ENCODE data around the gene CFB. TPM values are rescaled to one million over a fixed set of nuclear protein-coding genes. Genes with fewer than 3 reads are reported as not detected.
"Not testable (repeated sequence)": the region's sequence is repeated elsewhere in the genome, so short reads cannot be mapped to it uniquely, and the experiment has no call there.

CFB gene
- total and polyA plus RNA-seq, 2 donors (not counting 3 experiments of a cell fraction or from before 2014, with no cell fraction given), result 0.87 to 1.5 TPM

GRCh38 chr6:31906122-31906521, 39.8 kb upstream of the CFB start:
- Histone ChIP-seq H3K36me3 (ENCODE audit: control insufficient read depth in 2 of 2, extremely low read depth in 1 of 2, insufficient read depth in 2 of 2, low read length in 2 of 2) (no peaks in the 10 kb centered on the region), H3K9ac (replicated peaks; ENCODE audit: extremely low read depth, insufficient read depth, low read length) (no peak overlapping the region), H3K4me2 (ENCODE audit: insufficient read depth, low read length) (no peak overlapping the region), H3K4me1 (ENCODE audit: control insufficient read depth, extremely low read depth, insufficient read depth, low read length) (peaks cover under 1% of the 10 kb centered on the region), H3K9me3 (replicated peaks; ENCODE audit: control insufficient read depth, insufficient read depth, low read length) (no peaks in the 10 kb centered on the region), H3K79me2 (ENCODE audit: control insufficient read depth, insufficient read depth, low read length) (no peaks in the 10 kb centered on the region), H2AFZ (ENCODE audit: low read depth, low read length) (no peak overlapping the region), H3K9me1 (replicated peaks; ENCODE audit: control insufficient read depth, extremely low read depth, insufficient read depth, low read length) (no peaks in the 10 kb centered on the region), H3K27me3 (ENCODE audit: control insufficient read depth in 2 of 2, insufficient read depth in 2 of 2, low read length in 2 of 2) (peaks cover 5 to 12% of the 10 kb centered on the region in 2 experiments), H3K27ac (ENCODE audit: insufficient read depth, low read depth, low read length) (no peak overlapping the region), H3K4me3 (replicated peaks in 1 of 3; ENCODE audit: insufficient read depth in 1 of 3, low read depth in 1 of 3, low read length in 3 of 3) (no peak overlapping the region), H4K20me1 (replicated peaks; ENCODE audit: control insufficient read depth, extremely low read depth, insufficient read depth, low read length) (no peaks in the 10 kb centered on the region)
- no peak for FAIRE-seq
- DNase-seq (ENCODE audit: low read depth, low spot score), result no peak
- dilution Hi-C loops (cut with MboI; ENCODE audit: extremely low pct_ligation_motif_present, low sequenced_read_pairs) (no loop called here), intact Hi-C loops (cut with micrococcal nuclease) (no loop called here)
- POLR2A ChIA-PET, result no interaction called here
- BruUV-seq (replicated peaks), result no TSS peak
- no peak for TF ChIP-seq EZH2 (IDR thresholded peaks at IDR 0.05; ENCODE audit: borderline replicate concordance, low read depth, low read length, severe bottlenecking)
- no peak for TF ChIP-seq MYC (IDR thresholded peaks at IDR 0.05; ENCODE audit: low read depth, low read length)
- no peak for TF ChIP-seq POLR2A (IDR thresholded peaks at IDR 0.05; ENCODE audit: low read depth, low read length)
- no peak for TF ChIP-seq CTCF (IDR thresholded peaks at IDR 0.05; ENCODE audit: extremely low read depth in 1 of 2, insufficient read depth in 1 of 2, low read depth in 1 of 2, low read length in 2 of 2)
- no peak for TF ChIP-seq JUN (IDR thresholded peaks at IDR 0.05; ENCODE audit: borderline replicate concordance, insufficient read depth, insufficient read length, low read depth)
- no peak for TF ChIP-seq GATA2 (IDR thresholded peaks at IDR 0.05; ENCODE audit: insufficient read depth, insufficient read length, low read depth, low read length)
- TF ChIP-seq POLR2AphosphoS5 (IDR thresholded peaks at IDR 0.05; ENCODE audit: insufficient read depth, low read depth, low read length), result no peak
- TF ChIP-seq FOS (IDR thresholded peaks at IDR 0.05; ENCODE audit: borderline replicate concordance, insufficient read depth, low read length), result no peak
- TF ChIP-seq MAX (IDR thresholded peaks at IDR 0.05; ENCODE audit: insufficient read depth, insufficient read length), result no peak
- CTCF ChIA-PET, result interaction anchor here (0.8 to 1.5 kb wide), 2 partner anchors 40 to 46 kb away, joined by 4 to 5 read pairs; partner anchors contain the start of gene CFB

- H3K9me1 ChIP-seq (replicated peaks; ENCODE audit: control insufficient read depth, extremely low read depth, insufficient read depth, low read length); H3K4me1 ChIP-seq (ENCODE audit: control insufficient read depth, extremely low read depth, insufficient read depth, low read length); H3K27ac ChIP-seq (ENCODE audit: insufficient read depth, low read depth, low read length); DNase-seq (ENCODE audit: low read depth, low spot score); H2AFZ ChIP-seq (ENCODE audit: low read depth, low read length); H3K36me3 ChIP-seq (ENCODE audit: control insufficient read depth in 2 of 2, extremely low read depth in 1 of 2, insufficient read depth in 2 of 2, low read length in 2 of 2); H3K79me2 ChIP-seq (ENCODE audit: control insufficient read depth, insufficient read depth, low read length); FAIRE-seq; H3K4me2 ChIP-seq (ENCODE audit: insufficient read depth, low read length); H3K9ac ChIP-seq (replicated peaks; ENCODE audit: extremely low read depth, insufficient read depth, low read length); H4K20me1 ChIP-seq (replicated peaks; ENCODE audit: control insufficient read depth, extremely low read depth, insufficient read depth, low read length); intact Hi-C loops (cut with micrococcal nuclease); POLR2A ChIA-PET; H3K4me3 ChIP-seq (replicated peaks in 1 of 3; ENCODE audit: insufficient read depth in 1 of 3, low read depth in 1 of 3, low read length in 3 of 3); H3K9me3 ChIP-seq (replicated peaks; ENCODE audit: control insufficient read depth, insufficient read depth, low read length); BruUV-seq (replicated peaks); dilution Hi-C loops (cut with MboI; ENCODE audit: extremely low pct_ligation_motif_present, low sequenced_read_pairs): not testable (repeated sequence)
- peaks cover 5 to 12% of the 10 kb centered on the region in 2 experiments for H3K27me3 ChIP-seq (ENCODE audit: control insufficient read depth in 2 of 2, insufficient read depth in 2 of 2, low read length in 2 of 2)
- CTCF ChIA-PET, result interaction anchor here (0.7 to 1.5 kb wide), 2 partner anchors 46 to 1365 kb away, joined by 4 to 5 read pairs; no protein-coding TSS in a partner anchor
Observed at GRCh38 chr6:31906727-31907126, 39.2 kb upstream of the CFB start.
